Activated CD4-positive, alpha-beta T cell treated with anti-CD3 and anti-CD28 coated beads for 24 hours (primary cell): Measurements from ENCODE around the gene PKD2L2.
"Not testable (repeated sequence)": the region's sequence is repeated elsewhere in the genome, so short reads cannot be mapped to it uniquely, and the experiment has no call there.

Source experiments
- DNase-seq, 2 donors: peaks; one replicate each; pipeline ENCODE4 v3.0.0-alpha.2; 2020; ENCODE audit warnings: low read depth in 2 of 2

Gene PKD2L2

DNA sequence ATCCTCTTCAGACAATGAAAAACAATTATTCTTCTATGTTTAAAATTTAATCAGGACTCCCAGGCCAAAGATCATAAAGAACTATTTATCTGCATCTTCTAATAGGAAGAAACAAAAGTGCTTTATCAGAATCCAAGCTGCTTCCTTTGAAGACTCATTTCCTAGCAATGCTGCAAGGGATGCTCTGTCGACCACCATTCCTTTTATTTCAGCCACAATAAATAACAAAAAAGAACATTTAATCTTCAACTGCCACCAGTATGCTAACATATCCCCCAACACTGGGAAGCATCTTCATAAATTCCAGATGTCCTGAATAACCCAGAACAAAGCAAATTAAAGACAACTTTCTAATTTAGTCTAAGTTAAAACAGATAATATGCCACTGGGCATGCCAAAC is 68.7 kb downstream of the PKD2L2 start:
- no peak for DNase-seq

DNA sequence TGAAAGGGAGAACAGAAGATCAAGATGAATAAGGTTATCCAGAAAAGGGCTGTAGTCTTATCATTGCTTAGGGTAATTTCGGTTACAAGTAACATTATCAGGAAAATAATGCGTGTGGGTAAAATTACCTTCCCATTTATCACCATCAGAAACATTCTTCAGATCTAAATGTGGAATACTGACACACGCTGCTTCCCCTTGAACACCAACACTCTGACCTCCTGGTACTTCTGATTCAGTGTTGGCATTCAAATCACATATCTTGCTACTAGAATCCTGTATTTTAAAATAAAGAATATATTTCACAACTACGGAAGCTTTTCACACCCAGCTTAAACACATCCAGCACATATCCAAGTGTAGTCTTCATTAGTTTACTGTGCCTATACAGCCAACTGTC is 70.2 kb downstream of the PKD2L2 start:
- DNase-seq, result no peak

DNA sequence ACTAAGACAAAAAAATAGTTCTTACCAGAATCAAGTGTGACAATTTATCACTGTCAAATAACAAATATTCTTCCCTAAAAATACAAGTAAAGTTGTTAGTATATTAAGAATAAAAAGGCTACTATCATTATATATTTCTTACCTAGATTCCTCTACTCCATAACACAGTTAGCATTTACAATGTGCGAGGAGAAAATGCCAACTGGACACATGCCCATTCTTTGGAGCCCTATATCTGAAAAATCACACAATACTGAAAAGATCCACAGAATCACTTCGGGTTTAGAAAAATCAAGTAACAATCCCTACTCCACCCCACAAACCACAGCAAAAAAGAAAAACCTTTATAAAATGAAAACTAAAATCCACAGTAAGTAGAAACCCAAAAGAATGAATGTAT is 70.9 kb downstream of the PKD2L2 start:
- DNase-seq, result no peak

DNA sequence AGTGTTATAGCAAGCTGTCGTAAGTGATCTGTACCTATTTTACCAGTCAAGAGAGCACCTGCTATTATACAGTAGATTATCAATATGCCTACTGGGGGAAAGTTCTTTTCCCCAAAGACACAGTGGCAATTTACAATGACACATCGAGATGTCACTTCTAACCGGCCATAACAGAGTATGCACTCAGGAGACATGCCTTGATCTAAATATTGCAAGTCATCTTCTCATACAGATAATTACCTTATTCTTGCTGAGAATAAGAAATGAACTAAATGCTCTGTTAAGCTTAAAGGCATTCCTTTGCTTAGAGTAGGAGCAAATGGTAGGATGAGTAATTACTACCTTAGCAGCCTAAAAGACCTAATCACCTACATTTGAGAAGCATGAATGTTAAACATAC is 71.6 kb downstream of the PKD2L2 start:
- DNase-seq, result no peak

DNA sequence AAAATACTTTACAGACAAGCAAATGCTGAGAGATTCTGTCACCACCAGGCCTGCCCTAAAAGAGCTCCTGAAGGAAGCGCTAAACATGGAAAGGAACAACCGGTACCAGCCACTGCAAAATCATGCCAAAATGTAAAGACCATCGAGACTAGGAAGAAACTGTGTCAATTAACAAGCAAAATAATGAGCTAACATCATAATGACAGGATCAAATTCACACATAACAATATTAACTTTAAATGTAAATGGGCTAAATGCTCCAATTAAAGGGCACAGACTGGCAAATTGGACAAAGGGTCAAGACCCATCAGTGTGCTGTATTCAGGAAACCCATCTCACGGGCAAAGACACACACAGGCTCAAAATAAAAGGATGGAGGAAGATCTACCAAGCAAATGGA is 81.1 kb downstream of the PKD2L2 start:
- not testable (repeated sequence) for DNase-seq

DNA sequence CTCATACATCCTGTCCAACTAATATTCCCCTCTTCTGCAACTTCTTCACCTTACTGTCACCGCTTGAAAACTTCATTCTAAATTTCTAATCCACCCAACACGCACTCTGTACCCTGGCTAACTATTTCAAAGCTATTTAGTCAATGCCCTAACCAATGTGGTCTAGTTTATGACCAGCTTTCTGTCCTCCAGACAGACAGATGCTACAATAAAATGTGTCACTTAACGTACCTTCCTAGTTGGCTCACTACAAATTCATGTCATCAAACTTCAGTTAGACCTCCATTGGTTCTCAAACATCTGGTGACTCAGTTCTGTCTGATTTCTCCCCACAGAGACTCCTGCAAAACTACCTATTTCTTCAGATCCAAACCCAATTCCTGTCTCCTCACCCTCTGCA is 86.0 kb downstream of the PKD2L2 start:
- no peak for DNase-seq

DNA sequence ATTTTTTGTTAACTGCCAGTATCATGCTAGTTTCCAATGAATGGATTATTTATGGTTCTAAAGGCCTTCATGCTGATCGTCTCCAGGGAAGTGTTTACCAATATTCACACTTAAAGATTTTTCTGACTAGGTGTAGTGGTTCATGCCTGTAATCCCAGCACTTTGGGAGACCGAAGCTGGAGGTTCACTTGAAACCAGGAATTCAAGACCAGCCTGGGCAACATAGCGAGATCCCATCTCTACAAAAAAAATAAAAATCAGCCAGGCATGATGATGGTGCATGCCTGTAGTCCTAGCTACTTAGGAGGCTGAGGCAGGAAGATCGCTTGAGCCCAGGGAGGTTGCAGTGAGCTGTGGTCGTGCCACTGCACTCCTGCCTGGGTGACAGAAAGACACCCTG is 100.2 kb downstream of the PKD2L2 start:
- no peak for DNase-seq
